Heart right ventricle (tissue), 16 donors: ENCODE results near the gene ENTPD8. TPM values are rescaled to one million over a fixed set of nuclear protein-coding genes. Genes with fewer than 3 reads are reported as not detected.
"Not testable (repeated sequence)": the region's sequence is repeated elsewhere in the genome, so short reads cannot be mapped to it uniquely, and the experiment has no call there.

Experiments used
- ATAC-seq, 8 donors: fragments of 200-7000 bp; cut with Tn5 transposase; one replicate each; pipeline ENCODE4 v1.9.1; 2020; ENCODE audit warnings: mild to moderate bottlenecking in 8 of 8, moderate library complexity in 8 of 8, moderate number of reproducible peaks in 1 of 8
- DNase-seq, 2 donors: peaks; one replicate each; pipeline ENCODE4 v3.0.0-alpha.2; 2020
- H3K27ac ChIP-seq, 10 donors: fragments of 200-600 bp; sonication (generic) in 2 of 10; one replicate each; pipeline versions ENCODE4 v1.5.0 to v1.8.0; 2020 to 2022; ENCODE audit warnings: mild to moderate bottlenecking in 3 of 10
- H3K27me3 ChIP-seq, 7 donors: fragments of 200-600 bp; one replicate each; pipeline ENCODE4 v1.8.0; 2021 to 2022; ENCODE audit warnings: mild to moderate bottlenecking in 2 of 7
- H3K36me3 ChIP-seq, 9 donors: fragments of 200-600 bp; sonication (generic) in 1 of 9; one replicate each; pipeline versions ENCODE4 v1.5.0 to v1.8.0; 2020 to 2022; ENCODE audit warnings: mild to moderate bottlenecking in 2 of 9
- H3K4me1 ChIP-seq, 9 donors: fragments of 200-600 bp; sonication (generic) in 1 of 9; one replicate each; pipeline versions ENCODE4 v1.5.0 to v1.8.0; 2020 to 2022; ENCODE audit warnings: mild to moderate bottlenecking in 4 of 9
- H3K4me3 ChIP-seq, 10 donors: fragments of 200-600 bp; sonication (generic) in 2 of 10; one replicate each; pipeline versions ENCODE4 v1.5.0 to v1.8.0; 2020 to 2022; ENCODE audit warnings: mild to moderate bottlenecking in 7 of 10, moderate library complexity in 2 of 10
- H3K9me3 ChIP-seq, 11 donors: fragments of 200-600 bp in 10 of 11; sonication (generic) in 2 of 11; one replicate each; pipeline versions ENCODE4 v1.5.0 to v1.8.0; 2013 to 2022; ENCODE audit warnings: mild to moderate bottlenecking in 2 of 11, control low read depth in 1 of 11, moderate library complexity in 1 of 11
- CTCF ChIP-seq, 9 donors: fragments of 200-600 bp; sonication (generic) in 2 of 9; IDR thresholded peaks; one replicate each; pipeline versions ENCODE4 v1.5.0 to v1.8.0; 2021 to 2022; ENCODE audit warnings: antibody characterized with exemption in 9 of 9, mild to moderate bottlenecking in 5 of 9, moderate library complexity in 1 of 9
- WGBS, 2 donors: extraction: QIAGEN DNeasy Blood & Tissue Kit; methylation state at CpG; one replicate each; pipeline ENCODE4 v1.1.7; 2013; ENCODE audit warnings: inconsistent platforms in 1 of 2; 5-methylcytosine and 5-hydroxymethylcytosine counted together
- intact Hi-C, 10 donors: fragments of 100-400 bp; cut with DNase I; formaldehyde crosslinking; loops; one replicate each; pipeline versions ENCODE4 v1.11.1 to v1.14.2; 2022
- polyA plus RNA-seq, 2 donors: library from polyadenylated mRNA; stranded (reverse); fragments of 200-250 nt; gene quantifications; one replicate each; pipeline ENCODE4 v1.2.3, GENCODE V29; 2013
- total RNA-seq, 10 donors: library from RNA; stranded (reverse); fragmentation: NEBNext Ultra II Directional in 3 of 10; extraction: Animal tissue kit (Norgen Biotek cat#: 25700) in 3 of 10; gene quantifications; one replicate each; pipeline versions ENCODE4 v1.2.1 to v1.2.4, GENCODE V29; 2021 to 2023
- donor health status: Arrhythmogenic right ventricular cardiomyopathy.
- donor health status: ischemic (EF 13 %, LVEDD 7.1; RV severe dilation, severe dysfunction).
- donor health status: healthy with polysubstance abuse.
- donor health status: DM: no; HTN: yes; CAD: no.
- donor health status: DM: no; HTN: no; CAD: no.
- donor health status: ischemic (EF 25% LVEDD 6.9; RV normal size, moderate dysfunction).
- donor health status: ischemic (EF 25% LVEDD 5.7; RV mildly dilated, moderate dysfunction).
- donor health status: healthy.
- donor health status: DM: yes; HTN: yes; CAD: no.
- donor health status: Ischemic cardiomyopathy.
- donor health status: ischemic (EF 35%, LVEDD 5.7; RV mildly dilated, moderate dysfunction).
- donor health status: nonischemic (EF 11% LVEDD 7.7; RV severe dilation, severe dysfunction).
- donor health status: DM: yes; HTN: yes; CAD: no.
- donor health status: PGD.
- donor health status: ischemic (EF 29% LVEDD 5.4; RV normal size, mild dysfunction).
- donor health status: nonischemic (EF 23%, LVEDD 6.1; RV moderate dilation, normal function).

Gene ENTPD8
- total and polyA plus RNA-seq, 12 donors = 0.03 to 0.15 TPM; not detected in 10

- Histone ChIP-seq H3K27ac (no peak overlapping the region), H3K27me3 (no peaks in the 10 kb centered on the region), H3K4me1 (peaks cover 8 to 21% (median 13%) of the 10 kb centered on the region in 9 donors), H3K4me3 (no peak overlapping the region), H3K36me3 (peaks cover 0 to 41% (median 0%) of the 10 kb centered on the region in 9 donors), H3K9me3 (no peaks in the 10 kb centered on the region)
- no peak for ATAC-seq
- DNase-seq = no peak
- 91 to 96% methylated on average over 17 of the region's 17 CpGs for WGBS, 2 donors
- TF ChIP-seq CTCF (IDR thresholded peaks at IDR 0.05) = no peak
- intact Hi-C loops = loop anchor here in 1 of 10 donors (10.0 kb wide), 1 partner anchor 153 kb away; the partner anchor contains the start of gene ARRDC1
Observed at GRCh38 chr9:137452006-137452760, 11.0 kb upstream of the ENTPD8 start.

- peaks cover 0 to 34% (median 0%) of the 10 kb centered on the region in 9 donors for H3K36me3 ChIP-seq
- intact Hi-C loops = loop anchor here in 1 of 10 donors (10.0 kb wide), 1 partner anchor 153 kb away; the partner anchor contains the start of gene ARRDC1
- not testable (repeated sequence) for DNase-seq, H3K27ac ChIP-seq, H3K27me3 ChIP-seq, H3K9me3 ChIP-seq, ATAC-seq, H3K4me3 ChIP-seq
- WGBS, 2 donors = 93 to 97% methylated on average over 11 to 13 of the region's 31 CpGs
- peaks cover 8 to 21% (median 13%) of the 10 kb centered on the region in 9 donors for H3K4me1 ChIP-seq
Observed at GRCh38 chr9:137451264-137452005, 10.3 kb upstream of the ENTPD8 start.

GRCh38 chr9:137450539-137451222, 9.5 kb upstream of the ENTPD8 start:
- 88 to 92% methylated on average over 20 of the region's 24 CpGs for WGBS, 2 donors
- intact Hi-C loops = loop anchor here in 1 of 10 donors (10.0 kb wide), 1 partner anchor 154 kb away; the partner anchor contains the start of gene ARRDC1

GRCh38 chr9:137449931-137450538, 8.9 kb upstream of the ENTPD8 start:
- intact Hi-C loops = loop anchor here in 2 of 10 donors (10.0 kb wide), 2 partner anchors 155 kb away; partner anchors contain the start of gene ARRDC1 (in 1 of the 2)

More at GRCh38 chr9:137450539-137451222, 9.5 kb upstream of the ENTPD8 start:
- not testable (repeated sequence) for DNase-seq, H3K27ac ChIP-seq, ATAC-seq, H3K27me3 ChIP-seq, H3K9me3 ChIP-seq, H3K4me3 ChIP-seq
- H3K36me3 ChIP-seq = peaks cover 0 to 29% (median 0%) of the 10 kb centered on the region in 9 donors
- peaks cover 8 to 25% (median 13%) of the 10 kb centered on the region in 9 donors for H3K4me1 ChIP-seq

More at GRCh38 chr9:137449931-137450538, 8.9 kb upstream of the ENTPD8 start:
- Histone ChIP-seq H3K4me3 (no peak overlapping the region), H3K4me1 (peaks cover 8 to 30% (median 10%) of the 10 kb centered on the region in 9 donors), H3K36me3 (peaks cover 0 to 24% (median 0%) of the 10 kb centered on the region in 9 donors), H3K9me3 (no peaks in the 10 kb centered on the region), H3K27me3 (no peaks in the 10 kb centered on the region), H3K27ac (no peak overlapping the region)
- ATAC-seq (no peak), DNase-seq (no peak)
- TF ChIP-seq CTCF (IDR thresholded peaks at IDR 0.05) = no peak
- WGBS, 2 donors = 91% methylated on average over 18 of the region's 18 CpGs
